Ecto neural progenitor cell (in vitro differentiated cells): Measurements from ENCODE around the gene INPP5A.

ENCODE experiments used
- DNase-seq: peaks from one replicate; pipeline ENCODE4 v3.0.0-alpha.2; 2018; ENCODE audit warnings: low spot score

Gene INPP5A

GRCh38 chr10:132648072-132648850 lies 110.7 kb downstream of the INPP5A start:
- no peak for DNase-seq

- no peak for DNase-seq
Measured at GRCh38 chr10:132648851-132649528, 111.4 kb downstream of the INPP5A start.

DNA sequence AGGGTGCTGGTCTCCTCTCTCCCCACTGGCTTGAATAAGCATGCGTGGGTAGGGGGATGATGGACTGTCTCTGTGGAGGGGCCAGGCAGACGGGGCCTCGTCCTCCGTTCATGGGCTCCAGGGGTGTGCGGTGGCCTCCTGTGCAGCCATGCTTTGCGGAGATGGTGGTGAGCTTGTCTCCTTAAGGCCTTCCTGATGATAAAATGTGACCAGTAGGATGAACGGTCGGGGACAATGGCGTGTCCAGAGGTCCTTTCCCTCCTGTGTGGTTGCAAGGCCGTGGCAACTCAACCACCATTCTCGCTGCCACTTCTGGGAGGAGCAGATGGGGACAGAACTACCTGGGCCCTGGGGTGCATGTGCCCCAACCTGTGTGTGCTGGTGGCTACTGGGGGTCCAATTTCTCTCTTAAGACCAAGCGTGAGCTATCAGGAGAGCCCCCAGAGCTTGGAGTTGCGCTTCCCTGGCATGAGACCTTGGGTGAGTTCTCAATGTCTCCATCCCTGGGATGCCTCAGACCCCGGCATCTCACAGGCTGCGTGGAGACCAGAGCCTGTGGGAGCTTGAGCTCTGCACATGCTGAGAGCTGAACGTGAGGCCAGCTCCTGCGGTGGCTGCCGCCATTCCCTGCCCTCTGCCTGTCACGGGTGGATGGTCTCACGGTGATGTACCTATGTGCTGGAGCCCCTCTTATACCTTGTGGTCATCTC lies 112.2 kb downstream of the INPP5A start:
- DNase-seq: no peak

GRCh38 chr10:132650611-132651250 lies 113.1 kb downstream of the INPP5A start:
- no peak for DNase-seq

DNA sequence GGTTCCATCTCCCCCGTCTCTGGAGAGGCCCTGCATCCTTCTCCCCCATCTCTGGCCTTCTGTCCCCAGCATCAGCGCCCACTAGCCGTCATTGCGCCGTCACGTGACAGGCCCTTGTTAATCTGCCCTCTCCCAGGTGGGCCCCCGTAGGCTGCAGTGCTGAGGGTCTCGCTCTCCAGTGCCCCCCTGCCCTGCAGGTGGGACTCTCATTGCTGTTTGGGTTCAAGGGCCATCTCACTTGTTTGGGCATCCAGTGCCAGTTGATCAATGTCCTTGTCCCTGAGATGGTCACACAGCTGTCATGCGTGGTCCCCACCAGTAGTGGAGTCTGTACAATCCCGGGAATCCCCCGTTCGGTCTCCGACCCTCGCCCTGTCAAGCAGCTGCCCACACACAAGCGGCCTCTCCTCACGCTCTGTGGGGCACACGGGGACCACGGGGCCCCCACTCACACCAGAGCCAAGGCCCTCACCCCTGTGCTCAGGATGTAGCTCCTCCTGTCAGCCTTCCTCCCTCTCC lies 114.0 kb downstream of the INPP5A start:
- DNase-seq: no peak

GRCh38 chr10:132652446-132652845 lies 114.9 kb downstream of the INPP5A start:
- DNase-seq: no peak

DNA sequence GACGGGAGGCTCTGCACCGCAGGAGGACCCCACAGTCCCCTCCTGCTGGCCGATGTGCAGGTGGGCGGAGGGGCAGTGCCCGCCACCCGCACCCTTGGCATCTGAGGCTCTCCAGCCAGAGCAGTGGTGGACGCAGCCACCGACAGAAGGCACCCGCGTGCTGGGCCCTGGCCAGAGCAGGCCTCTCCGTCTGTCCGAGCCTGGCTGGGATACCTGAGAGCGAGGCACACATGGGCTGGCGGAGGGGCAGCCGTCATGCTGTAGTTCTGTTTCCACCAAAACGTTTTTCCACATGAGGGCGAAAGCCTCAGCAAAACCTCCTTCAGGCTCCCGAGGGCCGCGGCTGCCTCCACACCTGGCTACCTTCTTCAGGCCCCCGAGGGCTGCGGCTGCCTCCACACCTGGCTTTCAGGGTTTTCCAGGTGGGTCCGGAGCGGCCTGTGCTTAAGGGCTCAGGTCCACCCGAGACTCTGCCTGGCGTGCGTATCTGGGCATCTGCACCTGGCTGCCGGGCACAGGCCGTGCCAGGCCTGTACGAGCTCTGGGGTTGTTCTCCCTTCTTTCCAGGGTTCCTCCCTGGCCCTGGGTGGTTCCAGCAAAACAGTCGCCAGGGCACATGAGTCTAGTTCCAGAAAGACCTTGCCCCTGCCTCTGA lies 115.5 kb downstream of the INPP5A start:
- no peak for DNase-seq

GRCh38 chr10:132653721-132654120 lies 116.1 kb downstream of the INPP5A start:
- DNase-seq: no peak

GRCh38 chr10:132654121-132654571 lies 116.6 kb downstream of the INPP5A start:
- DNase-seq: no peak

GRCh38 chr10:132654708-132655661 lies 117.4 kb downstream of the INPP5A start:
- DNase-seq: peak; percentile 87

DNA sequence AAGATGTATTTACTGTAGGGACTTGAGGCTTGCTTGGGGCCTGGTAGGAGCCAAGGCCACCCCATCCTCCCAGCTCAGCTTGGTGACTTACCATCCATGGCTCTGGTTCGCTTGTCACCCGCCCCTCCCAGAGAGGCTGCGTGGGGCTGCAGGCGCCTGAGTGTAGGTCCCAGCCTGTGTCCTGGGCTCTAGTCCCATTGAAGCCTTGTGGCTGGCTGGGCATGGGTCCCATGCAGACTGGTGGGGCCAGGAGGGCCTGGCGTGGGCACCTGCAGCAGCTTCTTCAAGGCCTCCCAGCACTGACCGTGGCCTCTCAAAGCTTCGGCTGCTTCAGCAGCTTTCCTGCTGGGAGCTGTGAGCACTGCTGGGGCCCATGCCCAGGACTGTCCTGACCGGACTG lies 118.1 kb downstream of the INPP5A start:
- no peak for DNase-seq

DNA sequence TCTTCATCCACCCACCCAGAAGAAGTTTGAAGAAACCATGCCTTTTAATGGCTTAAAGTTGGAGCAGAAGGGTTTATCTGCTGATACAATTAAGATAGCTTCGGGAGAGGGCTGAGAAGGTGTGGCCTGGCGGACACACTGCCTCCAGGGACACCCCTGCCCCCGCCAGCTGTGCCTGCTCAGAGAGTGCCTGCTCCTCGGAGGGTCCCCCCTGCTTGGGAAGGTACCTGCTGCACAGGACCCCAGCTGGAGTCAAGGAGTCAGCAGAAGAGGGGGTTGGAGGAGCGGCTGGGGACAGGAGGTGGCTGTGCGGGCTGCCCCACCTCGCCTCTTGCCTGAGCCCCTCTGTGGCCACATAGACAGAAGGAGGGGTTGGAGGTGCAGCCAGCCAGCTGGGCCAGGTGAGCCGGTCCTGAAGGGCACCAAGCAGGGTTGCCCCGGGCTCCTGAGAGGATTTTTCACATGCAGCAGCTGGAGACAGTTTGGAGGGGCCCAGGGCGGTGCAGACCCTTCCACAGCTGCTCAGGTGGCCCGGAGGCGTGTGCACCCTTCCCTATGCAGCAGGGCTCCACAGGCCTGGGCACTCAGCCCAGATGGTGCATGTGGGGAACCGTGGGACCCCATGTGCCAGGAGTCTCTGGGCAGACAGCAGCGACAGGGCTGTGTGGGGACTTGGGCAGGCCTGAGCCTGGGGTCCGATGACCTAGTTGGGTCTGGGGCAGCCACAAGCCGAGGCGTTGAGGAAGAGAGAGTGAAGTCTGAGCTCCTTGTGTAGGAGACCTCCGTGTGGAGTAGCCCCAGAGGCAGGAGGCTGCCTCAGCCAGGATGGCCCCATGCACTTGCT lies 118.9 kb downstream of the INPP5A start:
- no peak for DNase-seq

DNA sequence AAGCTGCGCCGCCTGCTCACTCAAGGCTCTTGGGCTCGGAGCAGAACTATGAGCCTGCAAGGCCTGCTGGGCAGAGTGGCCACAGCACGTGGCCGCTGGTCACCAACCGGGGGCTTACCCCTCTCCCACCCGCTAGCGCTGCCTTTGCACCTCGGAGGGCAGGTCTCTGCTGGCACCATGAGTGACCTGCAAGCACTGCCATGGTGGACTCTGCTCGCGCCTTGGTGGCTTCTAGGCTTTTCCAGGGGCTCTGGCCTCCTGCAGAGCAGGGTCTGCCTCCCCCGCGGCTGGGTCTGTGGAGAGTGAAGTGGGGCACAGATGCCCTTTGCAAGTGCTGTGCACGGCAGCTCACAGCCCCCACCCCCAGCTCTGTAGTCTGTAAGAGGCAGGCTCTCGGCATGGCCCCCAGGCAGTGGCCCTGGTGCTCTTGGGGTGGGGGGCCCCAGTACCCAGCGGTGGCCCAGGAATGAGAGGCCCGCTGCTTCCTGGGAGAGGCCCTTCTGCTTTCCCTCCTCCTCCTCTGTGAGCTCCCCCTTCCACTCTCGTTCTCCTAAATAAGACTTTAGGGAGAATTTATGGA lies 119.6 kb downstream of the INPP5A start:
- no peak for DNase-seq

DNA sequence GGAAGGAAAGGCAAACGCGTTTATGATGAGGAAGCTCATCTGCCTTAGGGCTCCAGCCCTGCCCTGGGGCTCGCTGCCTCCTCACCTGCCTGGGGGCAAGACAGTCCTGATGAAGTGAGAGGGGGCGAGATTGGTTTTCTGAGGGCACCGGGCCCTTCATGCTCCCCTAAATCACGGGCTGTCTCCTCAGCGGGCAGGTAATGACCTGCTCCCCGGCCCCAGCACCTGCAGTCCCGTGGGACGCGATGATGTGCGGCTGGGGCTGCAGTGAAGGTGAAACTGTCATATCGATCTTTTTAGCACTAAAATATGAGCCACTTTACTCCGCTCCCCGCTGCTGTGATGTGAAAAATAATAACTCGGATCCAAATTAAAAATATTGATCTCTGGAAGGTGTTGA lies 120.2 kb downstream of the INPP5A start:
- DNase-seq: no peak

DNA sequence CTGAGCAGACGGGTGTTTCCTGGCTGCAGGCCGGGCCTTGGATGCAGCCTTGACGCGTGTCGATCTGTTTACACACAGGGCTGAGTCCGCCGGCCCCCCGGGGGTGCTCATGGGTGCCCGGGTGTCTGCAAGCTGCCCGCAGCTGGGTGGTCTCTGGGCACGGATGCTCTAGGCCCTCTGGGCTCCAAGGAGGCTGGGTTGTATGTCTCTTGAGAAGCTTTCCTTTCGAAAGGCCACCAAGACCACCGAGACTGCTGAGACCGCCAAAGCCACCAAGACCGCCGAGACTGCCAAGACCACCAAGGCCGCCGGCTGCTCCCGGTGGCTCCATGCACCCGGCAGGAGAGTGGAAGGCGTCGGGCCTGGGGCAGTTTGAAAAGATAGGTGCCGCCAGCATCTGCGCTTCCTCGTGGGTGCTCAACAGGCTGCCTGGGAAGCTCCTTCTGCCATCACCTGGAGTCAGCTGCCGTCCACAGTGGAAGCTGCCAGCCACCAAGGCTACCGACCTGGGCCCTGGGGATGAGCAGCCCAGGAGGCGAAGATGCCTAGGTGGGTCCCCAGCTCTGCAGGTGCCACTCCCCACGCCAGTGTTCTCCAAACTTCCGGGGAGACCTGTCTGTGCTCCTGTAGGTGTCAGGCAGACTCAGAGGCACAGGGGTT lies 121.1 kb downstream of the INPP5A start:
- DNase-seq: no peak

- no peak for DNase-seq
Measured at GRCh38 chr10:132659206-132660091, 121.9 kb downstream of the INPP5A start.

GRCh38 chr10:132660385-132660784 lies 122.8 kb downstream of the INPP5A start:
- DNase-seq: no peak
